ENCODE data around the gene MSH2. TPM values are rescaled to one million over a fixed set of nuclear protein-coding genes. Genes with fewer than 3 reads are reported as not detected.

Gene MSH2
- total and polyA plus RNA-seq, 5 donors from 2014 or later: 12.9 to 29.9 (median 29.0) TPM

GRCh38 chr2:47504174-47504810 lies 101.3 kb downstream of the MSH2 start:
- no peak overlapping the region for H3K4me3 ChIP-seq (ENCODE audit: low read depth, low read length)
- H3K4me1 ChIP-seq (ENCODE audit: control insufficient read depth, insufficient read depth, low read length, poor library complexity, severe bottlenecking): no peaks in the 10 kb centered on the region
- no peaks in the 10 kb centered on the region for H3K27me3 Mint-ChIP-seq
- peaks cover 0 to 7% (median 3%) of the 10 kb centered on the region in 4 donors for H3K4me1 Mint-ChIP-seq
- H3K9me3 ChIP-seq (ENCODE audit: control insufficient read depth in 2 of 2, low read length in 2 of 2): peaks cover 8 to 17% of the 10 kb centered on the region in 2 experiments
- H3K27ac ChIP-seq (ENCODE audit: insufficient read depth, low read length, poor library complexity, severe bottlenecking): no peak overlapping the region
- H3K4me3 Mint-ChIP-seq: no peak overlapping the region
- H3K27ac Mint-ChIP-seq: peak overlapping the region in 1 of 3 donors; percentile 56
- ATAC-seq (ENCODE audit: low read depth in 2 of 2) (no peak), DNase-seq (no peak)
- peaks cover 11% of the 10 kb centered on the region for H3K36me3 Mint-ChIP-seq
- no peaks in the 10 kb centered on the region for H3K27me3 ChIP-seq (ENCODE audit: control insufficient read depth, insufficient read depth, low read length)
- peaks cover 0 to 21% (median 11%) of the 10 kb centered on the region in 7 donors for H3K9me3 Mint-ChIP-seq
- no peaks in the 10 kb centered on the region for H3K36me3 ChIP-seq (ENCODE audit: control insufficient read depth, insufficient read depth, low read length)

DNA sequence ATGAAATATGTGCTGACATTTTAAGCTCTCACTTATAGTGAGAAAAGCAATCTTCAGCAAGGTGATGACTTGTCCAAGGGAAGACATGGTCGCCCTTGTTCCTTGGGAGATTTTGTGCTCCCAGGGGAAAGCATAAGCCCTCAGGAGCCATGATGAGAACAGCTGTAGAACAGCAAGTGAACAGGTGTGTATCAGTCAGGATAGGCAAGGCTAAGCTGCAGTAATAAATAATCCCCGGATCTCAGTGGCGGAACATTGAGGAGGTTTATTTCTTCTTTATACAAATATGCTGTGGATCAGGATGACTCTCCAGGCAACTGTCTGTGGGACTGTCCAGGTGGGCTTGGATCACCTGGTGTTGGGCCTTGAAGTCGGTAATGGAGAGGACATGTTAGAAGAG lies 103.1 kb downstream of the MSH2 start:
- H3K9me3 Mint-ChIP-seq: peaks cover 0 to 12% (median 5%) of the 10 kb centered on the region in 7 donors
- H3K27me3 ChIP-seq (ENCODE audit: control insufficient read depth, insufficient read depth, low read length): no peaks in the 10 kb centered on the region
- DNase-seq (no peak), ATAC-seq (ENCODE audit: low read depth in 2 of 2) (no peak)
- no peaks in the 10 kb centered on the region for H3K27me3 Mint-ChIP-seq
- no peak overlapping the region for H3K4me3 ChIP-seq (ENCODE audit: low read depth, low read length)
- peaks cover 11% of the 10 kb centered on the region for H3K36me3 Mint-ChIP-seq
- no peaks in the 10 kb centered on the region for H3K36me3 ChIP-seq (ENCODE audit: control insufficient read depth, insufficient read depth, low read length)
- H3K27ac Mint-ChIP-seq: no peak overlapping the region
- no peak overlapping the region for H3K4me3 Mint-ChIP-seq
- no peak overlapping the region for H3K27ac ChIP-seq (ENCODE audit: insufficient read depth, low read length, poor library complexity, severe bottlenecking)
- peaks cover 3 to 8% of the 10 kb centered on the region in 2 experiments for H3K9me3 ChIP-seq (ENCODE audit: control insufficient read depth in 2 of 2, low read length in 2 of 2)
- H3K4me1 ChIP-seq (ENCODE audit: control insufficient read depth, insufficient read depth, low read length, poor library complexity, severe bottlenecking): no peaks in the 10 kb centered on the region
- peaks cover 0 to 7% (median 3%) of the 10 kb centered on the region in 4 donors for H3K4me1 Mint-ChIP-seq

- Mint-ChIP-seq H3K4me3 (no peak overlapping the region), H3K9me3 (peaks cover 0 to 12% (median 5%) of the 10 kb centered on the region in 7 donors), H3K27ac (no peak overlapping the region), H3K4me1 (peaks cover 0 to 7% (median 2%) of the 10 kb centered on the region in 4 donors), H3K27me3 (no peaks in the 10 kb centered on the region), H3K36me3 (peaks cover 11% of the 10 kb centered on the region)
- no peak for DNase-seq
- no peak for ATAC-seq (ENCODE audit: low read depth in 2 of 2)
- Histone ChIP-seq H3K4me1 (ENCODE audit: control insufficient read depth, insufficient read depth, low read length, poor library complexity, severe bottlenecking) (no peaks in the 10 kb centered on the region), H3K27ac (ENCODE audit: insufficient read depth, low read length, poor library complexity, severe bottlenecking) (no peak overlapping the region), H3K36me3 (ENCODE audit: control insufficient read depth, insufficient read depth, low read length) (no peaks in the 10 kb centered on the region), H3K9me3 (ENCODE audit: control insufficient read depth in 2 of 2, low read length in 2 of 2) (peaks cover 3 to 8% of the 10 kb centered on the region in 2 experiments), H3K4me3 (ENCODE audit: low read depth, low read length) (no peak overlapping the region), H3K27me3 (ENCODE audit: control insufficient read depth, insufficient read depth, low read length) (no peaks in the 10 kb centered on the region)
Observed at GRCh38 chr2:47506436-47506835, 103.5 kb downstream of the MSH2 start.

- no peak overlapping the region for H3K27ac ChIP-seq (ENCODE audit: insufficient read depth, low read length, poor library complexity, severe bottlenecking)
- peak overlapping the region in 1 of 3 donors; percentile 16 for H3K27ac Mint-ChIP-seq
- no peak overlapping the region for H3K4me3 Mint-ChIP-seq
- no peak overlapping the region for H3K4me3 ChIP-seq (ENCODE audit: low read depth, low read length)
- no peak for ATAC-seq (ENCODE audit: low read depth in 2 of 2)
- no peak for DNase-seq
- peaks cover 11% of the 10 kb centered on the region for H3K36me3 Mint-ChIP-seq
- no peaks in the 10 kb centered on the region for H3K4me1 ChIP-seq (ENCODE audit: control insufficient read depth, insufficient read depth, low read length, poor library complexity, severe bottlenecking)
- H3K27me3 Mint-ChIP-seq: no peaks in the 10 kb centered on the region
- H3K9me3 ChIP-seq (ENCODE audit: control insufficient read depth in 2 of 2, low read length in 2 of 2): peaks cover 3 to 8% of the 10 kb centered on the region in 2 experiments
- H3K9me3 Mint-ChIP-seq: peaks cover 0 to 12% (median 4%) of the 10 kb centered on the region in 7 donors
- no peaks in the 10 kb centered on the region for H3K36me3 ChIP-seq (ENCODE audit: control insufficient read depth, insufficient read depth, low read length)
- no peaks in the 10 kb centered on the region for H3K27me3 ChIP-seq (ENCODE audit: control insufficient read depth, insufficient read depth, low read length)
- peaks cover 0 to 3% (median 0%) of the 10 kb centered on the region in 4 donors for H3K4me1 Mint-ChIP-seq
Observed at GRCh38 chr2:47508080-47508479, 105.1 kb downstream of the MSH2 start.

GRCh38 chr2:47508641-47509040 lies 105.7 kb downstream of the MSH2 start:
- H3K36me3 ChIP-seq (ENCODE audit: control insufficient read depth, insufficient read depth, low read length): no peaks in the 10 kb centered on the region
- DNase-seq (peak in 1 of 3 donors; percentile 51), ATAC-seq (ENCODE audit: low read depth in 2 of 2) (no peak)
- Mint-ChIP-seq H3K27me3 (no peaks in the 10 kb centered on the region), H3K4me1 (peaks cover 0 to 5% (median 0%) of the 10 kb centered on the region in 4 donors), H3K36me3 (peaks cover 16% of the 10 kb centered on the region), H3K4me3 (no peak overlapping the region), H3K27ac (no peak overlapping the region), H3K9me3 (peaks cover 0 to 12% (median 4%) of the 10 kb centered on the region in 7 donors)
- no peaks in the 10 kb centered on the region for H3K4me1 ChIP-seq (ENCODE audit: control insufficient read depth, insufficient read depth, low read length, poor library complexity, severe bottlenecking)
- H3K4me3 ChIP-seq (ENCODE audit: low read depth, low read length): no peak overlapping the region
- no peaks in the 10 kb centered on the region for H3K27me3 ChIP-seq (ENCODE audit: control insufficient read depth, insufficient read depth, low read length)
- H3K9me3 ChIP-seq (ENCODE audit: control insufficient read depth in 2 of 2, low read length in 2 of 2): peaks cover 3 to 8% of the 10 kb centered on the region in 2 experiments
- H3K27ac ChIP-seq (ENCODE audit: insufficient read depth, low read length, poor library complexity, severe bottlenecking): no peak overlapping the region

DNA sequence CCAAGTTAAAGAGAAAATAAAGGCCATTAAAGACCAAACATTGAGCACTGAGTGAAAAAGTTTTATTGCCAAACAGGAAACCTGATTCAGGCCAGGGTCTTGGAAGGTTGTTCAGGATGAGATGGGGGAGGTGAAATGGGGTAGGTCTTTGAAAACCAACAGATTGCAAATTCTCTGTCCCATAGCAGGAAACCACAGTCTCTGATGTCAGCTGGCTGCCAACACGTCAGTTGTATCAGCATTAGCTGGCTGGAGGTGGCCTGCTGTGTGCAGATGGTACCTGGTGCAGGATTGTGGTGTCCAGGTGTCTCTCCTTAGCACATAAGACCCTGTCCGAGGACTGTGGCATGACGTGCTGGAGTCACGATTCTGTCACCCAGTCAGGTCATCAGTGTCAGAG lies 106.3 kb downstream of the MSH2 start:
- Mint-ChIP-seq H3K4me1 (peaks cover 0 to 5% (median 0%) of the 10 kb centered on the region in 4 donors), H3K4me3 (no peak overlapping the region), H3K36me3 (peaks cover 19% of the 10 kb centered on the region), H3K27ac (no peak overlapping the region), H3K9me3 (peaks cover 0 to 12% (median 5%) of the 10 kb centered on the region in 7 donors), H3K27me3 (no peaks in the 10 kb centered on the region)
- no peak overlapping the region for H3K27ac ChIP-seq (ENCODE audit: insufficient read depth, low read length, poor library complexity, severe bottlenecking)
- no peaks in the 10 kb centered on the region for H3K36me3 ChIP-seq (ENCODE audit: control insufficient read depth, insufficient read depth, low read length)
- DNase-seq: peak in 1 of 3 donors; percentile 12
- no peak overlapping the region for H3K4me3 ChIP-seq (ENCODE audit: low read depth, low read length)
- H3K27me3 ChIP-seq (ENCODE audit: control insufficient read depth, insufficient read depth, low read length): no peaks in the 10 kb centered on the region
- ATAC-seq (ENCODE audit: low read depth in 2 of 2): no peak
- no peaks in the 10 kb centered on the region for H3K4me1 ChIP-seq (ENCODE audit: control insufficient read depth, insufficient read depth, low read length, poor library complexity, severe bottlenecking)
- peaks cover 3 to 8% of the 10 kb centered on the region in 2 experiments for H3K9me3 ChIP-seq (ENCODE audit: control insufficient read depth in 2 of 2, low read length in 2 of 2)

DNA sequence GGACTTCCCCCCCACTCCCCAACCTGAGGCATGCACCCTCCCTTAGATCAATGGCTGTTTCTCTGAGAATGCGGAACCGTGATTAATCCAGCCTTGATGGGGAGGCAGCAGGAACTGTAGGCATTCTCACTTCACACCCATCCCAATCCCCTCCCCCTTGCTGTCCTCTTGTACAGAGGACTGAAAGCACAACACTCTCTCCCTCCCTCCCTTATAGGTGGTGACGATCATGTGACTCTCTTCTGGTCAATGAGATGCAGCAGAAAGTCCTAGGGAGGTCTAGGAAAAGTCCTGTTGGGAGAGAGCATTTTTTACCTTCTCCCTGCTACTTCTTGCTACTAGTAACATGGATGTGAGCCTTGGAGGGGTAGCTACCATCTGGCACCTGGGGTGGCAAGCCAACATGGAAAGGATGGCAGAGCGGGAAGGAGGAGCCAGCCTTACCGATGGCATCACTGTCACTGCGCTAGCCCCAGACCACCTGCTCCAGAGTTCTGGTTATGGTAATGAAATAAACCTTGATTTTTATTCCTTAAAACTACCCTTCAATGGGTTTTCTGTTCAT lies 106.9 kb downstream of the MSH2 start:
- peaks cover 0 to 5% (median 0%) of the 10 kb centered on the region in 4 donors for H3K4me1 Mint-ChIP-seq
- H3K36me3 Mint-ChIP-seq: peaks cover 15% of the 10 kb centered on the region
- Histone ChIP-seq H3K4me1 (ENCODE audit: control insufficient read depth, insufficient read depth, low read length, poor library complexity, severe bottlenecking) (no peaks in the 10 kb centered on the region), H3K36me3 (ENCODE audit: control insufficient read depth, insufficient read depth, low read length) (no peaks in the 10 kb centered on the region), H3K27ac (ENCODE audit: insufficient read depth, low read length, poor library complexity, severe bottlenecking) (no peak overlapping the region), H3K9me3 (ENCODE audit: control insufficient read depth in 2 of 2, low read length in 2 of 2) (peaks cover 3 to 7% of the 10 kb centered on the region in 2 experiments), H3K27me3 (ENCODE audit: control insufficient read depth, insufficient read depth, low read length) (no peaks in the 10 kb centered on the region), H3K4me3 (ENCODE audit: low read depth, low read length) (no peak overlapping the region)
- no peak overlapping the region for H3K27ac Mint-ChIP-seq
- DNase-seq (no peak), ATAC-seq (ENCODE audit: low read depth in 2 of 2) (no peak)
- H3K4me3 Mint-ChIP-seq: no peak overlapping the region
- peaks cover 0 to 12% (median 5%) of the 10 kb centered on the region in 7 donors for H3K9me3 Mint-ChIP-seq
- H3K27me3 Mint-ChIP-seq: no peaks in the 10 kb centered on the region

All from CD4-positive, CD25-positive, alpha-beta regulatory T cell (primary cell).